ENCODE measurements around the gene RAB13.

Gene RAB13

GRCh38 chr1:153944827-153945117 lies 41.4 kb downstream of the RAB13 start:
- peak overlapping the region; percentile 90 for H3K27ac ChIP-seq (ENCODE audit: low read depth, low read length)
- H3K4me3 ChIP-seq (ENCODE audit: insufficient read depth, low read length, poor library complexity, severe bottlenecking) = peak overlapping the region; percentile 66
- no peak overlapping the region for H2AFZ ChIP-seq (ENCODE audit: low read depth, low read length, severe bottlenecking)
- TF ChIP-seq CTCF (IDR thresholded peaks at IDR 0.05; ENCODE audit: insufficient read depth, low read length, poor library complexity, severe bottlenecking) = no peak
- TF ChIP-seq EZH2phosphoT487 (conservative IDR thresholded peaks at IDR 0.05; ENCODE audit: low read length) = no peak
- peaks cover 31% of the 10 kb centered on the region for H3K79me2 ChIP-seq (ENCODE audit: insufficient read depth, low read length)
- no peaks in the 10 kb centered on the region for H3K27me3 ChIP-seq (ENCODE audit: low read length)
- peak overlapping the region; percentile 97 for H3K4me2 ChIP-seq (ENCODE audit: low read depth, low read length, poor library complexity, severe bottlenecking)
- H4K20me1 ChIP-seq (ENCODE audit: low read depth, low read length) = no peaks in the 10 kb centered on the region
- H3K9ac ChIP-seq (ENCODE audit: low read length) = peak overlapping the region; percentile 86
- no peaks in the 10 kb centered on the region for H3K9me2 ChIP-seq (replicated peaks; ENCODE audit: insufficient read depth, low read length)
- H3F3A ChIP-seq (ENCODE audit: insufficient read depth) = peaks cover 24% of the 10 kb centered on the region
- no peaks in the 10 kb centered on the region for H3K9me3 ChIP-seq (ENCODE audit: insufficient read depth, low read length)
- no peaks in the 10 kb centered on the region for H3K36me3 ChIP-seq (ENCODE audit: low read length)

- H3K36me3 ChIP-seq (ENCODE audit: low read length) = no peaks in the 10 kb centered on the region
- H3K27ac ChIP-seq (ENCODE audit: low read depth, low read length) = peak overlapping the region; percentile 90
These were observed 41.9 kb downstream of the RAB13 start for GRCh38 chr1:153944005-153944826.

GRCh38 chr1:153942766-153943549 lies 43.2 kb downstream of the RAB13 start:
- Histone ChIP-seq H3K9ac (ENCODE audit: low read length) (no peak overlapping the region), H3K4me3 (ENCODE audit: insufficient read depth, low read length, poor library complexity, severe bottlenecking) (no peak overlapping the region), H3F3A (ENCODE audit: insufficient read depth) (peaks cover 24% of the 10 kb centered on the region), H3K79me2 (ENCODE audit: insufficient read depth, low read length) (peaks cover 31% of the 10 kb centered on the region), H3K4me2 (ENCODE audit: low read depth, low read length, poor library complexity, severe bottlenecking) (no peak overlapping the region), H3K9me3 (ENCODE audit: insufficient read depth, low read length) (no peaks in the 10 kb centered on the region), H4K20me1 (ENCODE audit: low read depth, low read length) (no peaks in the 10 kb centered on the region), H3K36me3 (ENCODE audit: low read length) (no peaks in the 10 kb centered on the region), H3K27ac (ENCODE audit: low read depth, low read length) (no peak overlapping the region), H2AFZ (ENCODE audit: low read depth, low read length, severe bottlenecking) (no peak overlapping the region), H3K27me3 (ENCODE audit: low read length) (no peaks in the 10 kb centered on the region), H3K9me2 (replicated peaks; ENCODE audit: insufficient read depth, low read length) (no peaks in the 10 kb centered on the region)
- TF ChIP-seq EZH2phosphoT487 (conservative IDR thresholded peaks at IDR 0.05; ENCODE audit: low read length) = no peak
- no peak for TF ChIP-seq CTCF (IDR thresholded peaks at IDR 0.05; ENCODE audit: insufficient read depth, low read length, poor library complexity, severe bottlenecking)

More at GRCh38 chr1:153944005-153944826, 41.9 kb downstream of the RAB13 start:
- Histone ChIP-seq H3K9me3 (ENCODE audit: insufficient read depth, low read length) (no peaks in the 10 kb centered on the region), H3K9ac (ENCODE audit: low read length) (peak overlapping the region; percentile 86), H2AFZ (ENCODE audit: low read depth, low read length, severe bottlenecking) (no peak overlapping the region), H4K20me1 (ENCODE audit: low read depth, low read length) (no peaks in the 10 kb centered on the region), H3K9me2 (replicated peaks; ENCODE audit: insufficient read depth, low read length) (no peaks in the 10 kb centered on the region), H3K4me2 (ENCODE audit: low read depth, low read length, poor library complexity, severe bottlenecking) (peak overlapping the region; percentile 97), H3K4me3 (ENCODE audit: insufficient read depth, low read length, poor library complexity, severe bottlenecking) (peak overlapping the region; percentile 66), H3K27me3 (ENCODE audit: low read length) (no peaks in the 10 kb centered on the region), H3K79me2 (ENCODE audit: insufficient read depth, low read length) (peaks cover 31% of the 10 kb centered on the region), H3F3A (ENCODE audit: insufficient read depth) (peaks cover 24% of the 10 kb centered on the region)
- TF ChIP-seq CTCF (IDR thresholded peaks at IDR 0.05; ENCODE audit: insufficient read depth, low read length, poor library complexity, severe bottlenecking) = no peak
